GM19239 (cell line): Measurements from ENCODE around the gene KRT8.
"Not testable (repeated sequence)": the region's sequence is repeated elsewhere in the genome, so short reads cannot be mapped to it uniquely, and the experiment has no call there.

Source experiments
- DNase-seq: peaks from one replicate; pipeline ENCODE4 v3.0.0; 2011; ENCODE audit warnings: low spot score; ENCODE audit not compliant: insufficient read length
- FAIRE-seq: peaks from 2 replicates; lab custom pipeline; 2011; peaks lifted over from hg19 to GRCh38; lab: Jason Lieb, UNC

KRT8 gene

GRCh38 chr12:52904509-52905300, at the start of gene KRT8:
TSS of gene KRT8 (minus strand) at chr12:52905076. CDS start at chr12:52904981, 95 bp downstream.
- not testable (repeated sequence) for FAIRE-seq, DNase-seq

GRCh38 chr12:52953181-52953841, 48.4 kb upstream of the KRT8 start:
- DNase-seq = no peak
- FAIRE-seq = no peak

GRCh38 chr12:52952076-52952801, 47.4 kb upstream of the KRT8 start:
- FAIRE-seq (no peak), DNase-seq (no peak)

GRCh38 chr12:52951640-52952039, 46.8 kb upstream of the KRT8 start:
- FAIRE-seq (no peak), DNase-seq (no peak)

GRCh38 chr12:52951126-52951525, 46.2 kb upstream of the KRT8 start:
- FAIRE-seq (no peak), DNase-seq (no peak)

- DNase-seq (no peak), FAIRE-seq (no peak)
Measured at GRCh38 chr12:52950553-52950952, 45.7 kb upstream of the KRT8 start.

GRCh38 chr12:52949413-52950331, 44.8 kb upstream of the KRT8 start:
- FAIRE-seq (no peak), DNase-seq (no peak)

GRCh38 chr12:52947738-52948423, 43.0 kb upstream of the KRT8 start:
- FAIRE-seq = no peak
- DNase-seq = no peak

GRCh38 chr12:52946797-52947547, 42.1 kb upstream of the KRT8 start:
- FAIRE-seq (no peak), DNase-seq (no peak)

GRCh38 chr12:52946334-52946733, 41.5 kb upstream of the KRT8 start:
- FAIRE-seq (no peak), DNase-seq (no peak)

- no peak for DNase-seq
- no peak for FAIRE-seq
Measured at GRCh38 chr12:52945389-52946232, 40.7 kb upstream of the KRT8 start.

- no peak for FAIRE-seq
Measured at GRCh38 chr12:52944683-52945388, 40.0 kb upstream of the KRT8 start.

GRCh38 chr12:52942901-52943181, 38.0 kb upstream of the KRT8 start:
- DNase-seq (no peak), FAIRE-seq (no peak)

More at GRCh38 chr12:52944683-52945388, 40.0 kb upstream of the KRT8 start:
- no peak for DNase-seq

GRCh38 chr12:52942066-52942900, 37.4 kb upstream of the KRT8 start:
- FAIRE-seq (no peak), DNase-seq (no peak)

- DNase-seq = no peak
- FAIRE-seq = no peak
Measured at GRCh38 chr12:52929538-52929937, 24.7 kb upstream of the KRT8 start.

GRCh38 chr12:52927964-52928363, 23.1 kb upstream of the KRT8 start:
- DNase-seq = no peak
- no peak for FAIRE-seq
